GM13977 (cell line): Measurements from ENCODE around the gene VDAC2.

ENCODE experiments used
- DNase-seq: peaks from one replicate; pipeline ENCODE4 v3.0.0; 2012; ENCODE audit warnings: low spot score
- CTCF ChIP-seq: IDR thresholded peaks from 2 replicates; pipeline ENCODE4 v1.5.1; 2012; ENCODE audit warnings: mild to moderate bottlenecking, control low read depth; ENCODE audit not compliant: insufficient read depth; ENCODE audit errors: extremely low read depth, missing control alignments
- in situ Hi-C: fragments of 300-500 bp; cut with MboI; formaldehyde crosslinking; loops from one replicate; pipeline ENCODE4 v1.12.0; 2022; ENCODE audit warnings: low sequenced_read_pairs, low pct_unique_long_range_greater_than_20kb, mixed read lengths, inconsistent platforms; ENCODE audit not compliant: unreplicated experiment

The VDAC2 gene

GRCh38 chr10:75246506-75246905, 35.9 kb downstream of the VDAC2 start:
- TF ChIP-seq CTCF, result no peak
- no peak for DNase-seq
- in situ Hi-C loops, result no loop called here

- no peak for DNase-seq
- in situ Hi-C loops, result no loop called here
- TF ChIP-seq CTCF, result no peak
These were observed 37.2 kb downstream of the VDAC2 start for GRCh38 chr10:75247797-75248196.

- DNase-seq, result no peak
- in situ Hi-C loops, result no loop called here
- TF ChIP-seq CTCF, result no peak
These were observed 40.3 kb downstream of the VDAC2 start for GRCh38 chr10:75250934-75251333.

GRCh38 chr10:75253281-75254220, 43.0 kb downstream of the VDAC2 start:
- no peak for DNase-seq
- in situ Hi-C loops, result no loop called here
- TF ChIP-seq CTCF, result no peak

GRCh38 chr10:75254739-75255138, 44.1 kb downstream of the VDAC2 start:
- DNase-seq, result no peak

GRCh38 chr10:75260990-75261389, 50.4 kb downstream of the VDAC2 start:
- in situ Hi-C loops, result no loop called here
- no peak for TF ChIP-seq CTCF
- DNase-seq, result no peak

More at GRCh38 chr10:75254739-75255138, 44.1 kb downstream of the VDAC2 start:
- in situ Hi-C loops, result no loop called here
- TF ChIP-seq CTCF, result no peak
